ENCODE data around the gene ABHD17A.
"Not testable (repeated sequence)": the region's sequence is repeated elsewhere in the genome, so short reads cannot be mapped to it uniquely, and the experiment has no call there.

Gene ABHD17A

GRCh38 chr19:1880611-1881392, 4.5 kb downstream of the ABHD17A start:
- no peak for DNase-seq

GRCh38 chr19:1879982-1880381, 5.3 kb downstream of the ABHD17A start:
- not testable (repeated sequence) for DNase-seq

- DNase-seq: not testable (repeated sequence)
Observed at GRCh38 chr19:1878583-1878982, 6.7 kb downstream of the ABHD17A start.

- DNase-seq: not testable (repeated sequence)
Observed at GRCh38 chr19:1877280-1877660, 8.0 kb downstream of the ABHD17A start.

- not testable (repeated sequence) for DNase-seq
Observed at GRCh38 chr19:1876496-1877279, 8.6 kb downstream of the ABHD17A start.

GRCh38 chr19:1875646-1876495, 9.4 kb downstream of the ABHD17A start:
- peak; percentile 49 for DNase-seq

GRCh38 chr19:1875265-1875645, 10.0 kb downstream of the ABHD17A start:
- not testable (repeated sequence) for DNase-seq

GRCh38 chr19:1874554-1875185, 10.6 kb downstream of the ABHD17A start:
- DNase-seq: no peak

- DNase-seq: no peak
Observed at GRCh38 chr19:1873524-1874473, 11.5 kb downstream of the ABHD17A start.

GRCh38 chr19:1872807-1873523, 12.3 kb downstream of the ABHD17A start:
- DNase-seq: no peak

- DNase-seq: no peak
Observed at GRCh38 chr19:1871630-1872029, 13.7 kb downstream of the ABHD17A start.

GRCh38 chr19:1871140-1871597, 14.1 kb downstream of the ABHD17A start:
- DNase-seq: no peak

- DNase-seq: no peak
Observed at GRCh38 chr19:1868971-1869370, 16.3 kb downstream of the ABHD17A start.

GRCh38 chr19:1867349-1867724, 18.0 kb downstream of the ABHD17A start:
- DNase-seq: no peak

GRCh38 chr19:1866693-1867348, 18.5 kb downstream of the ABHD17A start:
- DNase-seq: no peak

- DNase-seq: no peak
Observed at GRCh38 chr19:1865172-1866010, 19.9 kb downstream of the ABHD17A start.

- no peak for DNase-seq
Observed at GRCh38 chr19:1864480-1865171, 20.7 kb downstream of the ABHD17A start.

GRCh38 chr19:1863638-1864479, 21.4 kb downstream of the ABHD17A start:
- peak; percentile 15 for DNase-seq

Data from NCI-H1436 treated with DMSO at 0.1 percent for 48 hours (cell line).